Activated CD8-positive, alpha-beta memory T cell treated with anti-CD3 and anti-CD28 coated beads for 48 hours (primary cell): ENCODE results near the gene MZF1.
"Not testable (repeated sequence)": the region's sequence is repeated elsewhere in the genome, so short reads cannot be mapped to it uniquely, and the experiment has no call there.

Source experiments
- DNase-seq, 3 experiments: peaks; one replicate each; pipeline ENCODE4 v3.0.0-alpha.2; 2020; ENCODE audit warnings: low read depth in 2 of 3, low spot score in 2 of 3

The MZF1 gene

DNA sequence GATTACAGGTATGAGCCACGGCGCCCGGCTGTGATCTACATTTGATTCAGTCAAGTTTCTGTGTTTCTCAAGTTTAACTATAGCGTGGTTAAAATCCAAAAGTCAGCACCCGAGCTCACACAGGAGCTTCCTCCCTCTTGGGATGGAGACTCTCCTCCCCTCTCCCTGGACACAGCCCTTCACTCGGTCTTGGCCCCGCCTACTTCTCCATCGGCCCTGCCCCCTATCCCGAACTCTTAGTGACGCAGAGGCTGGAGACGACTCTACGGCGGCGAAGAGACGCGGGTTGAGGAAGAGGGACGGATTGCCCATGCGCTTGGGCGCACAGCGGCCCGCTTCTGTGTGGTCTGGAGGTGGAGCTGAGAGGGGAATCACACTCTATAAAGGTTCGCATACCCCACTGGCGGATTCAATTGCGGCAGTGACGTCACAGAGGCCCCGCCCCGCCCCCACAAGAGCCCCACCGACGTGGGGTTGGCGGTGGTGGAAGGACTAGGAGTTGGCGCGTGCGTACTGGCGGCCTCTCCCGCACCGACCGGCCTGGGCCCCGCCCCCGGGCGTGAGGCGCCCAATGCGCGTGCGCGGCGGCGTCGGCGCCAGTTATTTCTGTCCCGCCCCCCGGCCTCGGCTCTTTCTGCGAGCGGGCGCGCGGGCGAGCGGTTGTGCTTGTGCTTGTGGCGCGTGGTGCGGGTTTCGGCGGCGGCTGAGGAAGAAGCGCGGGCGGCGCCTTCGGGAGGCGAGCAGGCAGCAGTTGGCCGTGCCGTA is 29.1 kb downstream of the MZF1 start, which contains the start of gene TRIM28:
Gene TRIM28 (plus strand): TSS at position 239 of the 765 bp plus-strand sequence. CDS start 694 bp downstream, outside the sequence.
- DNase-seq = peak; percentile 99 to 100 (median 100)

- DNase-seq = not testable (repeated sequence)
These were observed 30.3 kb downstream of the MZF1 start for GRCh38 chr19:58542641-58543372.

- DNase-seq = not testable (repeated sequence)
These were observed 34.0 kb downstream of the MZF1 start for GRCh38 chr19:58539169-58539559.

DNA sequence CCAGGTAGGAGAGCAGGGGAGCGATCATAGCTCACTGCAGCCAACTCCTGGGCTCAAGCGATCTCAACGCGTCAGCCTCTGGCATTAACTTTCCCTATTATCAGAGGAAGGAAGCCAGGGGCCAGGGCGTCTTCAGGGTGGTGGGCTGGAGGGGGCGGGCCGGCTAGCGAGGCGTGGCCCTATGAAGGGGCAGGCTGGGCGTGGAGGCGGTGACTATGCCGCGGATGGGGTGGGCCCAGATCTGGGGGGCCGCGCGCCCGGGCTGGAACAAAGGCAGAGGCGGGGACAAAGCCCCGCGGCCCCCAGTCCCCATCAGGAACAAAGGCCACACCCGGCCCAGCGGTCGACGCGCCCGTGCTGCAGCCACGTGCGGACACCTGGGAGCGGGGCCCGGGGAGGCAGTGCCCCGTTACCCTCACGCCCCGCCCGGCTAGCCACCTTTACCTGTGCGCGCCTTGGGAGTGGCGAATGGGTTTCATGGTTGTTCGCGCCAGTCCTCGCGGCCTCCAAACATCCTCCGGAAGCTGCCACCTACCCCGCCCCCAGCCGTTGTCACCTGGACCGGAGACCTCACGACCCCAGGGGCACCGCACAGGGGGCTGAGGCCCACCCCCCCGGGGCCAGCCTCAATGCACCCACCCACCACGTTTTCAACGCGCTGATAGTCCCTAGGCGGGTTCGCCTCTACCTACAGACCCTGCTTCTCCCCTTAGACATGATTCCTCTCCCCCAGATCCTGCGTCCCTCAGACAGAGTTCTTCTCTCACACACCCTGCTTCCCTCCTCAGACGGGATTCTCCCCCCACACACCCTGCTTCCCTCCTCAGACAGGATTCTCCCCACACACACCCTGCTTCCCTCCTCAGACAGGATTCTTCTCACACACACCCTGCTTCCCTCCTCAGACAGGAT is 34.6 kb downstream of the MZF1 start:
- DNase-seq = peak in 1 of 3 experiments; percentile 20

DNA sequence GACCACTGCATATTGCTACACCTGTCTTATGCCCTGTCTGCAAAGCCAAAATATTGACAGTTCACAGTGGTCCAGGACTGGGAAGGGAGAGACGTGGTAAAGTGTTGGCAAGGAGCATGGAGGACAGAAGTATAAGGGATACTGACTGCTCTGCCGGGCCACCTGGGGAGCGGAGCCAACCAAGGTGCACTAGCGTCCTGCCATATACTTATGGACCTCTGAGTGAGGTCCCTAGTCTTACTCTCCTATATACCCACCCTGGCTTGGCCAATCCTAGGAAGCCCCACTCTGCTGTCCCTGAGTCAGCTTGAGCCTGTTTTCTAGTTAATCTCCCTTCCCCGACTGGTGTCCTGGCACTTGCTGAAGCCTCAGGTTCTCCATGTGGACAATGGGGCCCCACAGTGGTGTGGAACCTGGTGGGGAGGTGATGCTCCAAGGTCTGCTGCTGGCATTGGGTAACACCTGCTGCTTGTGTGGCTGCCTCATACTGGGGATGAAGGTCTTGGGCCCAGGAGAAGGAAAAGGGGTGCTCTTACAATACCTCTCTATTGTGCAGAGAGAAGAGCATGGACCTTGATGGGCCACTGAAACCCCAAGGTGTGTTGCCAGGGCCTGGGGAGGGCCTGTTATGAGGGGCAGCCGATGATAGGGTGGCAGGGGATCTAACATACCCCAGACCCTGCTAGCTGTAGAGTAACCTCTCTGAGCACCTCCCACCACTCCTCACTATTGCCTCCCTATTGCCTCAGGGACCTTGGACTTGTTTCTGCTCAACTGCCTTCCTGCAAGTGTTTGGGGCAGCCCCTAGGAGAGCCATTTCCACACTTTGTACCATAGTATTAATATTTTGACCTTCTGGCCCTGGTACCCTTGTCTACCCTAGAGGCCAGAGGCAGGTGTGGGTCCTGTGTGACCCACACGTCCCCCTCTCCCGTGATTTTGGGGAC is 36.0 kb downstream of the MZF1 start:
- DNase-seq = no peak

- DNase-seq = no peak
These were observed 37.3 kb downstream of the MZF1 start for GRCh38 chr19:58535857-58536256.

DNA sequence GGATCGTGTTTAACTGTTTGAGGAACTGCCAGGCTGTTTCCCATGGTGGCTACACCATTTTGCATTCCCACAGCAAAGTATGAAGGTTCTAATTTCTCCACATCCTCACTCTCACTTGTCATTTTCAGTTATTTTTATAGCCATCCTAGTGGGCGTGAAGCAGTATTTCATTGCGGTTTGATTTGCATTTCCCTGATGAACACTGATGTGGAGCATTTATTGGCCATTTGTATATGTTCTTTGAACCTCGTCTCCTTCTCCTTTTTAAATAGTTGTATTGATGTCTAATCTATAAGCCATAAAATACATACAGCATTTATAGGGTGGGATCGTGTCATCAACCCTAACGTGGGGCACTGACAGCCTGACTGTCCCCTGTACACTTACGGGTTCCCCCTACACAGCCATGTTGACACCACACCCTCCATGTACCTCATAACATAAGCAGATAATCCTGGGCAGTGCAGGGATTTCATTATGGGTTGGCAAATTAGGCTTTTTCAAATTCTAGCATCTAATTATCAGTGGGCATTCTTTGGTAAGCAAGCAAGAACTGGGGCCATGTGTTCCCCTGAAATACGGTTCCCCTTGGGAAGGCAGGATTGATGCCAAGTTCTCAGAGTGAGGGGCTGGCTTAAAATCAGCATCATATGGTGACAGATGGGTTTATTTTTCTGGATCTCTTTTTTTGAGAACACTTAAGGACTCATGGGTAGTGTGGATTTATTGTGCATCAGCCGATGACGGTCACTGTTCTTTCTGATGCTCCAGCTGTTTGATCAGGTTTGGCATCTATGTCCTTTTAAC is 41.9 kb downstream of the MZF1 start:
- no peak for DNase-seq

DNA sequence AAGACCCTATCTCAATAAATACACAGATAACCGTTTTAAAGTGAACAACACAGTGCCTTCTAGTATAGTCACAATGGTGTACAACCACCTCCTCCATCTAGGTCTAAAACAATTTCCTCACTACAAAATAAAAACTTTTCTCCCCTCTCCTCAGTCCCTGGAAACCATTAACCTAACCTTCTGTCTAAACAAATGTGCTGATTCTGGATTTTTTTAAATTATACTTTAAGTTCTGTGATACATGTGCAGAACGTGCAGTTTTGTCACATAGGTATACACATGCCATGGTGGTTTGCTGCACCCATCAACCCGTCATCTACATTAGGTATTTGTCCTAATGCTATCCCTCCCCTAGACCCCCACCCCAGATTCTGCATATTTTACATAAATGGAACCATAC is 43.7 kb downstream of the MZF1 start:
- no peak for DNase-seq

- no peak for DNase-seq
These were observed 50.4 kb downstream of the MZF1 start for GRCh38 chr19:58522709-58523108.

DNA sequence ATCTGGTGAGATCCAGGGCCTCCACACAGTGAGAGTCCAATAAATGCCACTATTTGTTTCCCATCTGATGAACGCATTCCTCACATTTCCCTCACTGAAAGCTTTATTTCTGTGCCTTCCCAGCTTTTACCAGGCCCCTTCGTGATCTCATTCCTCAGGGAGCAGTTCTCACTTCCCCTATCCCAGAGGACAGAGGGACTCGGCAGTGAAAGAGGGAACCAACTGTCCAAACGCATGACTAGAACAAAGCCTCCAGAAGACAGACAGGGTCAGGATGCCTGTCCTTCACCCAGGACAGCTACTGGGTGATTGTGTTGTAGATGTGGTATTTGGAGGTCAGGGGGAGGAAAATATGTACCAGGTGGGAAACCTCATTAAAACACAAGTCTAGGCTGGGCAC is 51.5 kb downstream of the MZF1 start:
- no peak for DNase-seq

GRCh38 chr19:58520257-58520599 is 52.9 kb downstream of the MZF1 start:
- no peak for DNase-seq

GRCh38 chr19:58519355-58520256 is 53.5 kb downstream of the MZF1 start, which contains the start of gene ZBTB45:
ZBTB45 (minus strand) TSS chr19:58519810; CDS start chr19:58517673, 2,137 bp downstream.
- DNase-seq = peak; percentile 91 to 93 (median 91)

DNA sequence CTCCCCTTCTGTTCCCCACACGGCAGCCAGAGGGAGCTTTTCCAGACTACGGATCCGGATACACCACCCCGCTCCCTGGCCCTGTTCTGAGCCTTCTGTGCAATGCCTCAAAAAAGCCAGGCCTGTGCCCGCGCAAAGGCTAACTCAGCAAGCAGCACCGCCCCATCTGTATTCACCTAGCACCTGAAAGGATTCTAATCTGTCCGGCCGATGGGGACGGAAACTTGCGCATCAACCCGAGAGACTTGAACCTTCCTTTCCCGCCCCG is 54.1 kb downstream of the MZF1 start:
- peak in 1 of 3 experiments; percentile 41 for DNase-seq

DNA sequence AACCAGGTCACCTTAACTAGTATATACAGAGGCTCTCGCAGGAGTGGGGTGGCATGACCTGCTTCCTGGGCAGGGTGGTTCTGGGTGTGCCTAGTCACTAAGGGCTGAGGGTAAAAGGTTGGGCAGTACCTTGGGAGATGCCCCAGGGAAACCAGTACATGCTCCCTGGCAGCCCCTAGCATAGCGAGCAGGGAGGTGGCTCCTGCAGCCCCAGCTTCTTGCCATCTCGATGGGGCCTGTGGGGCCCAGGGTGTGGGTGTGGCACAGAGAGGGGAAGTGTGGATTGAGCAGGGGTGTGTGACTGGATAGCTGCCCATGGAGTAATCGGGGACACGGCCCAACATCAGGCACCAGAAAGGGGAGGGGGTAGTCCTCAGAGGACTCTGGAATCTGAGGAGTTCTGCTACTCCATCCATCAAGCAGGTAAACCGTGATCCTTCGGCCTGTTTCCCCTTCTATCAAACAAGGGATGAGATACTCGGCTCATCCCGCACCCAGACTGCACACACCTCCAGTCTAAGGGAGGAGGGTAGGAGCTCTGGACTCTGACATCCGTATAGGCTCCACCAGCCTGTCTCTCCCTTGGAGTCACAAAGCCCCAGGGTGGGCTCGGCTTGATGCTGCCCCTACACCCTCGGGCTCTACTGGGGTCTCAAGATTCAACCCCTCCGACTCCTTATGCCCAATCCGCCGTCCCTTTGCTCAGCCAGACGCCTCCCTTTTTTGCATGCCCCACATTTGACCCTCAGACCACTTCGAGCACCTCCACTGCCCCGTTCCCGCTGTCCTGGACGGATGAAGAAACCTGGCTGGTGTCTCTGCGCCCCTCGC is 54.7 kb downstream of the MZF1 start:
- DNase-seq = no peak

DNA sequence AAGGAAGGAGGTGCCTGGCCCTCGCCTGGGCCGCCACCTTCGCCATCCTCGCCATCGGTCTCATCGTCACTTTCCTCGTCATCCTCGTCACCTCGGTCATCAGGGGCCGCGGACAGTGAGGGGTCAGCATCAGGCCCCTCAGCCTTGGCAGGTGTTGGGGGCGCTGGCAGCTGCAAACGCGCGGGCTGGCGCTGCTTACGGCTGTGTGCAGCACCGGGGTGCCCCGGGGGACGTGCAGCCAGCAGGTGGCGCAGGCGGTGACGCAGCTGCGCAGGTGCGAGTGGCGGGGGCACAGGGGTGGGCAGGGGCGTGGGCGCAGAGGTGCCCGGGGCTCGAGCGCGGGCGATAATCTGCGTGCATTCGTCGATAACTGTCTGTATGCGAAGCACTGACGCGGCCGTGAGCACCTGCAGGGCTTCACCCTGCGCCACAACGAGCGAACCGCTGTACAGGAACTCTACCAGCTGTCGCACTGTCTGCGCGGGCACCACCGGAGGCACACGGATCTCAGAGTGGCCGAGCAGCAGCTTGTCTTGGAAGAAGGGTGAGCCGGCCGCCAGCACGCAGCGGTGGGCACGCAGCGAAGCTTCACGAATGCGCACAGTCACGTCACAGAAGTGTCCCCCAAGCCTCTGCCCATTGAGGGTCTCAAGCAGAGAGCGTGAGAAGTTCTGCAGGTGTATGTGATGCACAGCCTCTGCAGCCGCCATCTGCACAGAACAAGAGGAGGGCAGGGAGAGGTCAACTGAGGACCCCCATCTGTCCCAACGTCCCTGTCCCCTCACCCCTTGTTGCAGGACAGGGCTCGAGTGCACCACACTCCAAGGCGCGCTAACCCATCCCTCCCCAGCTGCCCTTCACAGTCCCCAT is 55.9 kb downstream of the MZF1 start:
- DNase-seq = no peak

- no peak for DNase-seq
These were observed 56.8 kb downstream of the MZF1 start for GRCh38 chr19:58516246-58516836.
